GM12878 (cell line): Measurements from ENCODE around the gene CALM3. TPM values are rescaled to one million over a fixed set of nuclear protein-coding genes. Genes with fewer than 3 reads are reported as not detected.

Experiments
- BRCA1 ChIP-seq: IDR thresholded peaks from 2 replicates; pipeline ENCODE4 v1.6.1; 2011; ENCODE audit warnings: low read depth, low read length, improper control_type of control experiment
- CHD2 ChIP-seq: IDR thresholded peaks from 2 replicates; pipeline ENCODE4 v1.6.1; 2011; ENCODE audit warnings: low read depth, low read length, improper control_type of control experiment, borderline replicate concordance
- JUND ChIP-seq: IDR thresholded peaks from 2 replicates; pipeline ENCODE4 v1.6.1; 2012; ENCODE audit warnings: low read depth, mild to moderate bottlenecking, low read length, improper control_type of control experiment, moderate library complexity
- PAX5 ChIP-seq: IDR thresholded peaks from 2 replicates; pipeline ENCODE4 v1.6.1; 2011; ENCODE audit warnings: low read depth, low read length, borderline replicate concordance
- PKNOX1 ChIP-seq: fragments of 450-650 bp; IDR thresholded peaks from 2 replicates; pipeline ENCODE4 v1.6.1; 2016; ENCODE audit warnings: mild to moderate bottlenecking
- PRDM15 ChIP-seq: fragments of 450-650 bp; formaldehyde crosslinking; IDR thresholded peaks from 2 replicates; pipeline ENCODE4 v1.4.0; 2020; ENCODE audit warnings: mild to moderate bottlenecking, moderate library complexity
- RAD51 ChIP-seq: fragments of 450-650 bp; IDR thresholded peaks from 2 replicates; pipeline ENCODE4 v1.6.1; 2016; ENCODE audit warnings: moderate library complexity, mild to moderate bottlenecking, inconsistent platforms
- SIX5 ChIP-seq: IDR thresholded peaks from 2 replicates; pipeline ENCODE4 v1.6.1; 2011; ENCODE audit warnings: mild to moderate bottlenecking, low read depth, low read length, moderate library complexity; ENCODE audit not compliant: severe bottlenecking
- SMC3 ChIP-seq: IDR thresholded peaks from 2 replicates; pipeline ENCODE4 v1.6.1; 2011; ENCODE audit warnings: low read length, improper control_type of control experiment, borderline replicate concordance
- SRF ChIP-seq, 2 experiments: IDR thresholded peaks; 2 replicates each; pipeline ENCODE4 v1.6.1; 2011; ENCODE audit warnings: low read depth in 2 of 2, low read length in 2 of 2, mild to moderate bottlenecking in 1 of 2, moderate library complexity in 1 of 2
- TARDBP ChIP-seq: IDR thresholded peaks from 2 replicates; pipeline ENCODE4 v1.6.1; 2016; ENCODE audit warnings: borderline replicate concordance
- TBL1XR1 ChIP-seq: IDR thresholded peaks from 2 replicates; pipeline ENCODE4 v1.6.1; 2012; ENCODE audit warnings: low read depth, low read length, improper control_type of control experiment
- ZZZ3 ChIP-seq: IDR thresholded peaks from 2 replicates; pipeline ENCODE4 v1.6.1; 2011; ENCODE audit warnings: low read depth; ENCODE audit not compliant: control insufficient read depth, insufficient read length
- polyA plus RNA-seq, 11 experiments: library from polyadenylated mRNA; depleted of rRNA in 4 of 11; unstranded in 6 of 11; stranded (reverse) in 5 of 11; fragments of >200 nt; fragmentation: Nextera tagmentation in 4 of 11; fragmentation: Illumina TruSeq in 1 of 11; extraction: Ambion mirVana in 4 of 11; extraction: Trizol in 1 of 11; gene quantifications; 1 replicate in 1 of 11; 2 replicates in 10 of 11; pipeline versions ENCODE4 v1.2.1 to v1.2.3, GENCODE V29; 2011 to 2016; ENCODE audit warnings: inconsistent platforms in 2 of 11, missing spikeins in 2 of 11, low read depth in 1 of 11
- total RNA-seq, 4 experiments: library from RNA; depleted of rRNA in 3 of 4; stranded (reverse); fragments of >200 nt in 3 of 4; fragmentation: Illumina TruSeq in 1 of 4; extraction: Trizol in 1 of 4; gene quantifications; 2 replicates each; pipeline versions ENCODE4 v1.2.1 to v1.2.3, GENCODE V29; 2013 to 2021

The CALM3 gene
- total and polyA plus RNA-seq, 10 of the 15 experiments (the other 5 are each of a cell fraction or from before 2014, with no cell fraction given): 164 to 849 (median 347) TPM

- TF ChIP-seq ZZZ3: no peak
- no peak for TF ChIP-seq SMC3
- no peak for TF ChIP-seq CHD2
- no peak for TF ChIP-seq TARDBP
- TF ChIP-seq RAD51: no peak
- TF ChIP-seq BRCA1: no peak
- no peak for TF ChIP-seq SIX5
- no peak for TF ChIP-seq JUND
- TF ChIP-seq PRDM15 (CRISPR knock-in tag): no peak
- no peak for TF ChIP-seq SRF (IDR thresholded peaks at IDR 0.05; ENCODE audit: low read depth in 2 of 2, low read length in 2 of 2)
- TF ChIP-seq TBL1XR1: no peak
- no peak for TF ChIP-seq PAX5
- no peak for TF ChIP-seq PKNOX1
These were observed 48.1 kb downstream of the CALM3 start (continued) for GRCh38 chr19:46648961-46649960.
